Subcutaneous adipose tissue (tissue), 4 donors: ENCODE measurements around the gene CDH23. TPM values are rescaled to one million over a fixed set of nuclear protein-coding genes. Genes with fewer than 3 reads are reported as not detected.

Experiments
- CTCF ChIP-seq: fragments of 450-650 bp; IDR thresholded peaks from one replicate; pipeline ENCODE4 v1.5.1; 2016; ENCODE audit warnings: low read depth, mild to moderate bottlenecking, control low read depth, antibody characterized with exemption, moderate library complexity
- total RNA-seq, 4 donors: library from RNA; depleted of rRNA; stranded (reverse); fragments of >200 nt; gene quantifications; one replicate each; pipeline ENCODE4 v1.1.0, GENCODE V29; 2016

The CDH23 gene
- total RNA-seq, 4 donors from 2014 or later: 14.3 to 74.8 (median 24.1) TPM

DNA sequence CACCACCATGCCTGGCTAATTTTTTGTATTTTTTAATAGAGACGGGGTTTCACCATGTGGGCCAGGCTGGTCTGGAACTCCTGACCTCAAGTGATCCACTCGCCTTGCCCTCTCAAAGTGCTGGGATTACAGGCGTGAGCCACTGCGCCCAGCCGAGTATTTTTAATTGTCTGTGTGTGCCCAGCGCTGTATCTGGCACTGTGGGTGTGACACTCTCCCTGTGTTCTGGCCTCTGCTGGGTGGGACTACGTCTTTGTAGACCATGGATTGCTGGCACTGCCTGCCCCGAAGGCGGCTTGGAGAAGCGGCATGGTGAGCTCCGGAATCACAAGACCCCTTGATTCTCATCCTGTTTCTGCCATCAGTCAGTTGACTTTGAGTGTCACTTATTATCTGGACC lies 136.2 kb downstream of the CDH23 start:
- TF ChIP-seq CTCF: no peak

DNA sequence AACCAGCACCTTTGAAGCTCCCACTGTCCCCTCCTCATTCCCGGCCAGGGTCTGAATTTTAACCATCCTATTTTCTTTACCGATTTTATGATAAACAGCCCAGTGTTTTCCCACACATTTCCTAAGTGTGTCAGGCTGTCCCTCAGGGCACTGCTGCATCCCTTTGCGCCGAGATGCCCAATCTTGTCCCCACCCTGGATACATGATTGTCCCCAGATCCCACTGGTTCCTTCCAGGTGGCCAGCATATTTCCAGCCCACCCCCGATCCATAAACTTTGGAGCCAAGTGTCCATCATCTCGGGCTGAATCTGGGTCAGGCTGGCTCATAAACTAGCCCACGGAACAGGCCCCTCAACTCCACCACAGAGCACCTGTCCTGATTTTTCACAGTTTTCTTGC lies 137.2 kb downstream of the CDH23 start:
- no peak for TF ChIP-seq CTCF

GRCh38 chr10:71534568-71535194 lies 138.0 kb downstream of the CDH23 start:
- no peak for TF ChIP-seq CTCF

DNA sequence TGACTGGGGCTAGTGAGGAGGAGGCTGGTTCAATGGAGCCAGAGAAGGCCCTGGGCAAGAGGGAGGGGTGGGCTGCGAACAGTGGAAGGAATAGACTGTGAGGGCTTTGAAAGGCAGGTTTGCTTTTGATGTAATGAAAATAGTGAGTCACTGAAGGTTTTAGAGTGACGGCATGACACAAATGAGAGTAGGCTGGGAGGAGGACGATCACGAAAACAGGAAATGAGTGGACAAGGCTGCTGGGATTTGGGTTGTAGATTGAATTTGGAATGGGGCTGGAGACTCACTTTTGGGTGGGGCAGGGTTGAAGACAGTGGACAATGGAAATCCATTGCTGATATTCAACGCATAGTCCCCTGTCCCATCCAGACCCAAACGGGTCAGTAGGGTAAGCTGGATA lies 139.6 kb downstream of the CDH23 start:
- no peak for TF ChIP-seq CTCF

- no peak for TF ChIP-seq CTCF
These were observed 140.4 kb downstream of the CDH23 start for GRCh38 chr10:71537125-71537524.

DNA sequence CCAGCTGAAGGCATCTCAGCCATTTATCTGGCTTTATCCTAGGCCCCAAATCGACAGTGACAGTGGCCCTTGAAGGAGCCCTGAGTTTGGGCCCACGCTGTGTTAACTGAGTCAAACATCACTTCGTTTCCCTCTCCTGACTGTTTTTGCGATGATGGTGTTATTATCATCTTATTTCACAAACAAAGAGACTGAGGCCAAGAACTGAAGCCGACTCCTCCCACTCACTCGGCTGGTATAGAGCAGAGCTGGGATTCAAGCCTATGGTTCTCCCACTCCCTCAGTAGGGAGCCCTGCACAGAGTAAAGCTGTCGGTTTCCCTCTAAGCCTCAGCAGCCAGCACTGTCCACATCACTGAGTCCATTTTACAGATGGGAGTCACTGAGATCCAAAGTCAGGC lies 141.0 kb downstream of the CDH23 start:
- no peak for TF ChIP-seq CTCF

DNA sequence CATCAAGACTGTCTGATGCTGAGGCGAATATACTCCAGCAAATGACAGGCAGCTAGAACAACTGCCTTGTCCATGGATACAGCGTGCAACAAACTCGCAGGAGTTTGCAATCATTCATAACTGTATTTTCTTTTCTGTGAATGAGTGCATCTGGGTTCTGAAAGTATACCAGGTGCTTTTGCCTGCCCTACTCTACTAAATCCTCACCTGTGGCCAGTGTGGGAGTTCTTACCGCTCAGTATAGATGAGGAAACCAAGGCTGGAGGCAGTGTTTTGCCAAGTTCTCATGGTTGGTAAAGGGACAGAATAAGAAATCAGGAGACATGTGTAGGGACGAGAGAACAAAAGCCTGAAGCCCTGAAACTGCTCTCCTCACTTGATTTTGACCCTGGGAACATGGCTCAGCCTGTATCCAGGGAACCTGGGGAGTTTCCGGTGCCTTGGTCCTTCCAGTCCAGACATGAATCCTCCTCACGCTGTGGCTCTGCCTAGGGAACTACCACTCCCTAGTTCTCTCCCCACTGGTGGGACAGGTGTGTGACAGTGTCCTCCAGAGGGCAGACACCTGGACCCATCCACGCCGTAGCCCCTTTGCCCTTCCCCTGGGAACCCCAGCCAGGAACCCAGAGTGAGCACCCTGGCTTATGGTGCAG lies 142.0 kb downstream of the CDH23 start:
- TF ChIP-seq CTCF: no peak
